HG03039 (cell line): Measurements from ENCODE around the gene NEUROG1.
A peak's percentile ranks its signal among the peaks of the same experiment; 100 is the strongest.

Experiments used
- ATAC-seq: cut with Tn5 transposase; IDR thresholded peaks from one replicate; pipeline ENCODE4 v1.9.1; 2021; ENCODE audit warnings: mild to moderate bottlenecking, moderate library complexity; ENCODE audit not compliant: unreplicated experiment

Gene NEUROG1

GRCh38 chr5:135535820-135536801, at the start of gene NEUROG1:
NEUROG1 (minus strand) TSS chr5:135535964; CDS start chr5:135535690, 274 bp downstream.
- no peak for ATAC-seq

GRCh38 chr5:135584918-135585317, 49.2 kb upstream of the NEUROG1 start:
- ATAC-seq, result no peak

GRCh38 chr5:135584276-135584675, 48.5 kb upstream of the NEUROG1 start:
- no peak for ATAC-seq

GRCh38 chr5:135582099-135582781, 46.5 kb upstream of the NEUROG1 start:
- no peak for ATAC-seq

- ATAC-seq, result no peak
Observed at GRCh38 chr5:135578685-135579341, 43.0 kb upstream of the NEUROG1 start, which contains the start of gene CXCL14. CXCL14 (minus strand) TSS chr5:135578991; CDS start chr5:135578778, 213 bp downstream.

- ATAC-seq, result no peak
Observed at GRCh38 chr5:135578305-135578684, 42.5 kb upstream of the NEUROG1 start.

- ATAC-seq, result no peak
Observed at GRCh38 chr5:135577421-135577820, 41.7 kb upstream of the NEUROG1 start.

- no peak for ATAC-seq
Observed at GRCh38 chr5:135576075-135576599, 40.4 kb upstream of the NEUROG1 start.

- ATAC-seq, result no peak
Observed at GRCh38 chr5:135574493-135574892, 38.7 kb upstream of the NEUROG1 start.

GRCh38 chr5:135571902-135572301, 36.1 kb upstream of the NEUROG1 start:
- no peak for ATAC-seq

GRCh38 chr5:135571066-135571609, 35.4 kb upstream of the NEUROG1 start:
- ATAC-seq, result no peak

- ATAC-seq, result no peak
Observed at GRCh38 chr5:135570453-135570764, 34.6 kb upstream of the NEUROG1 start.

- ATAC-seq, result no peak
Observed at GRCh38 chr5:135569755-135570452, 34.1 kb upstream of the NEUROG1 start.

GRCh38 chr5:135568923-135569360, 33.2 kb upstream of the NEUROG1 start:
- no peak for ATAC-seq

- ATAC-seq, result no peak
Observed at GRCh38 chr5:135568246-135568645, 32.5 kb upstream of the NEUROG1 start.

GRCh38 chr5:135567661-135568060, 31.9 kb upstream of the NEUROG1 start:
- ATAC-seq, result no peak

GRCh38 chr5:135566422-135567400, 30.9 kb upstream of the NEUROG1 start:
- no peak for ATAC-seq

- peak; percentile 63 for ATAC-seq
Observed at GRCh38 chr5:135565725-135566421, 30.1 kb upstream of the NEUROG1 start.
